ENCODE measurements around the gene BBIP1.

DNA sequence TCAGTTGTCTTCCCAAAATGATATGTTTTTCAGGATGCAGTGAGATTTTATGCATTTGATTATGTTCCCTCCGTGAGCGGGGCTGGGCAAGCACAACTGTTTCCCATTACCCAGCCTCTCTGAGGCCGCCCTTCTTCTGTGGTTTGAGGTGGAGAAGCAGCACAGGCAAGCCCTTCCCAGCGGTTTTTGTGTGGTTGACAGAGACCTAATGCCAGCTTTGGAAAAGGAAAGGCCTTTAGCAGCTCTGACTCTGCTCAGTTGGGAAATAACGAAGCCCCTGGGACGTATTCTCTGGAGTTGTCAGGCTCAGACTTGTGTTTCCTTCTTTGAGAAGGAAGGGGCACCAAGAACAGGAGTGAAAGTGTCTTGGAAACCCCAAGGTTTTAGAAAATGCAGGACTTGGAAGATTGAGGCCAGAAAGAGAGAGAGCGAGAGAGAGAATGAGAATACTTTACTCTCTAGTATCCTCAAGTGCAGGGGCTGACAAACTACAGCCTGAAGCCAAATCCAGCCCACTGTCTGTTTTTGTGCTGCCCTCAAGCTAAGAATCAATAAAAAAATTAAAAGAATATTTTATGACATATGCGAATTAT is 67.9 kb downstream of the BBIP1 start:
- TF ChIP-seq YY1 (IDR thresholded peaks at IDR 0.05; ENCODE audit: insufficient read depth, insufficient read length) (no peak), SUZ12 (IDR thresholded peaks at IDR 0.05; ENCODE audit: extremely low read depth, insufficient read depth, insufficient read length) (no peak)

Data from NT2/D1 (cell line).